ENCODE data around the gene GSTM2.

- no peak for TF ChIP-seq CTCF (IDR thresholded peaks at IDR 0.05; ENCODE audit: poor library complexity)
- TF ChIP-seq EZH2 (IDR thresholded peaks at IDR 0.05; ENCODE audit: borderline replicate concordance), result no peak
- no peak for TF ChIP-seq EZH2phosphoT487 (IDR thresholded peaks at IDR 0.05; ENCODE audit: low read depth, severe bottlenecking, unreplicated experiment)
Measured at GRCh38 chr1:109716570-109717090, 48.8 kb downstream of the GSTM2 start.

Measured in hepatocyte (in vitro differentiated cells).